PC-3 (cell line): ENCODE measurements around the gene PLPP1.

Experiments
- EZH2 ChIP-seq: fragments of 300-600 bp; sonication (generic); IDR thresholded peaks from one replicate; pipeline ENCODE4 v1.6.1; 2017; ENCODE audit warnings: antibody characterized with exemption, mild to moderate bottlenecking, low read length; ENCODE audit not compliant: unreplicated experiment
- EZH2phosphoT487 ChIP-seq: fragments of 300-600 bp; sonication (generic); IDR thresholded peaks from 2 replicates; pipeline ENCODE4 v1.6.1; 2018; ENCODE audit warnings: mild to moderate bottlenecking, antibody characterized with exemption, low read length, borderline replicate concordance
- TF ChIP-seq, protein P1 (sequence below): fragments of 300-600 bp; sonication (generic); conservative IDR thresholded peaks from 2 replicates; pipeline ENCODE4 v1.5.1; 2017; ENCODE audit warnings: antibody characterized with exemption, low read depth, mild to moderate bottlenecking, low read length

- TF ChIP-seq EZH2 = no peak
- TF ChIP-seq, protein P1, sequence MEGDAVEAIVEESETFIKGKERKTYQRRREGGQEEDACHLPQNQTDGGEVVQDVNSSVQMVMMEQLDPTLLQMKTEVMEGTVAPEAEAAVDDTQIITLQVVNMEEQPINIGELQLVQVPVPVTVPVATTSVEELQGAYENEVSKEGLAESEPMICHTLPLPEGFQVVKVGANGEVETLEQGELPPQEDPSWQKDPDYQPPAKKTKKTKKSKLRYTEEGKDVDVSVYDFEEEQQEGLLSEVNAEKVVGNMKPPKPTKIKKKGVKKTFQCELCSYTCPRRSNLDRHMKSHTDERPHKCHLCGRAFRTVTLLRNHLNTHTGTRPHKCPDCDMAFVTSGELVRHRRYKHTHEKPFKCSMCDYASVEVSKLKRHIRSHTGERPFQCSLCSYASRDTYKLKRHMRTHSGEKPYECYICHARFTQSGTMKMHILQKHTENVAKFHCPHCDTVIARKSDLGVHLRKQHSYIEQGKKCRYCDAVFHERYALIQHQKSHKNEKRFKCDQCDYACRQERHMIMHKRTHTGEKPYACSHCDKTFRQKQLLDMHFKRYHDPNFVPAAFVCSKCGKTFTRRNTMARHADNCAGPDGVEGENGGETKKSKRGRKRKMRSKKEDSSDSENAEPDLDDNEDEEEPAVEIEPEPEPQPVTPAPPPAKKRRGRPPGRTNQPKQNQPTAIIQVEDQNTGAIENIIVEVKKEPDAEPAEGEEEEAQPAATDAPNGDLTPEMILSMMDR = no peak
- no peak for TF ChIP-seq EZH2phosphoT487
Observed at GRCh38 chr5:55450050-55450765, 84.6 kb downstream of the PLPP1 start.
